ENCODE data around the gene LRP1B.

The LRP1B gene

GRCh38 chr2:140786585-140786984 is 1344.2 kb downstream of the LRP1B start:
- H3K4me3 ChIP-seq (ENCODE audit: low read depth, low read length): no peak overlapping the region
- no peak for DNase-seq (ENCODE audit: low read depth)

- no peak for DNase-seq (ENCODE audit: low read depth)
Measured at GRCh38 chr2:140775411-140775810, 1355.4 kb downstream of the LRP1B start.

GRCh38 chr2:140770645-140771044 is 1360.2 kb downstream of the LRP1B start:
- no peak for DNase-seq (ENCODE audit: low read depth)
- no peak overlapping the region for H3K4me3 ChIP-seq (ENCODE audit: low read depth, low read length)

More at GRCh38 chr2:140775411-140775810, 1355.4 kb downstream of the LRP1B start:
- no peak overlapping the region for H3K4me3 ChIP-seq (ENCODE audit: low read depth, low read length)

DNA sequence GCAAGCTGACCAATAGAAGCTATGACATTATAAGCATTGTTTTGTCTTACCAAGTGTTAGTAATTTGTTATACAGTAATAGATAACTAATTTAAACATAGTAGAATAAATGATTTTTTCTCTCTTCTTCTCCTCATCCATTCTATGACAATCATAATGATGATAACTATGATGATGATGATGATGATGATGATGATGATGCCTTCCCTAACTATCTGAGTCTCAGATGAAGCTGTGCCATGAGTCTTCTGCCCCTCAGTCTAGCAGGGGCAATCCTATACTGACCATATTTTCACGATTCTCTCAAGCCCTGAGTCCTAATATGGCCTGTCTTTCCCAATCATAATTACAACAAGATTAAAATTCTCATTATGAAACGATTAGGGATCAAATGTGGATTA is 1369.0 kb downstream of the LRP1B start:
- no peak for DNase-seq (ENCODE audit: low read depth)

DNA sequence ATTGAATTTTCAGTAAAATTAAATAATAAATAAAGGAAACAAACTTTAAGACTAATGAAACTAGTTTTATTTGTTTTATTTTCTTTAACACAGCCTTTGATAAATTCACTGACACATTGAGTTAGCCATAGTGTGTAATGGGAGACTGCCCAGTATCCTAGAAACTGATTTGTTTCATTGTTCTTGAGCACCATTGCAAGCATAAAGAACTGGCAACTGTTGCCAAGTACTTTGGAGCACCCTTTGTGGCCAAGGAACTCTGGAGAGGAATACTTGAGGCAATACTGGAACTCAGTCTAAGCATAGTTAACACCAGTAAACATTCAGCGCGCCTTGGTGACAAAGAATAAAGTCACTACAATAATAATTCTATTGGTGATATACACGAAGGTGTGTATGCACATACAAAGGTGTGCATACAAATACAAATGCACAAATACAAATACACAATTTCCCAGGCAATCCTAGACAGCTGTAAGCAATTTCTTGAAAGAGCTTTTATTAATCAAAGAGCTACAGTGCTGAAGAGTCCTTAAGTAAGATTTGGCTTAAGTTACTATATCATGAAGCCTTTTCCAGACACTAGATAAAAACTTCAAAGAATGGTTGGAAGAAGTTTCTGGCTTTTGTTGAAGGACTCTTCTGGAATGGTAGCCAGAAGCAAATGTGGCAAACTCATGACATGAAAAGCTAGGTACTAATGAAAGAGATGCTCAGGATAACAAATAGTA is 1371.2 kb downstream of the LRP1B start:
- no peak for DNase-seq (ENCODE audit: low read depth)
- H3K4me3 ChIP-seq (ENCODE audit: low read depth, low read length): no peak overlapping the region

More for the DNA sequence above, 1369.0 kb downstream of the LRP1B start:
- H3K4me3 ChIP-seq (ENCODE audit: low read depth, low read length): no peak overlapping the region

DNA sequence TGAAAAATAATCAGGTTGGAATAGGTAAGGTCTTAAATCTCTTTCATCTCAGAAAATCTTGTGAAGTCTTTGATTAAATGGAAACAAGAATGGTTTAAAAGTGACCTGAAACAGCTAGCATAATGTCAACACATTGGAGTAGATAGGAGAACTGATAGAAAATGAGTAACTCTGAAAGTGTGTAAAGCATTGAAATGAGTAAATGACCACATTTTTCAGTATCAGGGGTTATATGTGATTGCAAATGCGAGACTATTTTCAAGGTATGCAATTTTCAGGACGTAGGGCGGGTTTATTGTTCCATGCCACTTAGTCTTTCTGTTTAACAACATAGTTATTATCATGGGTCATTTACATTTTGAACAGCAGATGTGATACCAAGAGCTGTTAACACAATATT is 1383.2 kb downstream of the LRP1B start:
- H3K4me3 ChIP-seq (ENCODE audit: low read depth, low read length): no peak overlapping the region
- no peak for DNase-seq (ENCODE audit: low read depth)

DNA sequence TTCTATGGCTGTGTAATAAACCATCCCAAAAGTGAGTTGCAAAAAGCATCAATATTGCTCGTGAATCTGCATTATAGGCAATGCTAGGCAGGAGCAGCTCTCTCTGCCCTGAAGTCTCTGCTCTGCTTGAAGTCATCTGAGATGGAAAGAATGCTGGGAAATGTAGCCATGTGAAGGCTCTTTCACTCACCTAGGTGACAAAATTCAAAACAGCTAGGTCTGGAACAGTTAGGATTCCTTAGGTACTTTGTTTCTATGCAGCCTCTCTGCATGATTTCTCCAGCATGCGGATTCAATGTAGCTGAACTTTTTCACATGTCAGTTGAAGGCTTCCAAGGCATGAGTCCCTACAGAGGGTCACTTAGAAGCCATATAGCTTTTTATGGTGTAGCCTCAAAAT is 1383.7 kb downstream of the LRP1B start:
- DNase-seq (ENCODE audit: low read depth): no peak

DNA sequence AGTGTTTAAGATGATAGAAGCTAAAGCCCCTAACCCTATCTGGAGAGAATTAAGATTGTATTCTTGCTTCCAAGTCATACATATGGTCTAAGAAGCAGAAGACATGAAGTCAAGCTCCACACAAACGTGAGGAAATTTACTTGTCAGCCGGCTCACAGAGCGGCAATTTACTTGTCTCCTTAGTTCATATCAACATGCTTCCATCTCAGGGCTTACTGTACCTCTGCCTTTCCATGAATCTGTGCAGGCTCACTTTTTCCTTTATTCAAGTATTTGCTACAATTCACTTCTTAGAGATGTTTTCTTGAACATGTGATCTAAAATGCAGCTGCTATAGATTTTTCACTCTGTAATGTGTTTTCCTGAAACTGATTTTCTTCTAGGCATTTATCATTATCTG is 1386.4 kb downstream of the LRP1B start:
- H3K4me3 ChIP-seq (ENCODE audit: low read depth, low read length): no peak overlapping the region
- no peak for DNase-seq (ENCODE audit: low read depth)

More for the DNA sequence above, 1383.7 kb downstream of the LRP1B start:
- no peak overlapping the region for H3K4me3 ChIP-seq (ENCODE audit: low read depth, low read length)

DNA sequence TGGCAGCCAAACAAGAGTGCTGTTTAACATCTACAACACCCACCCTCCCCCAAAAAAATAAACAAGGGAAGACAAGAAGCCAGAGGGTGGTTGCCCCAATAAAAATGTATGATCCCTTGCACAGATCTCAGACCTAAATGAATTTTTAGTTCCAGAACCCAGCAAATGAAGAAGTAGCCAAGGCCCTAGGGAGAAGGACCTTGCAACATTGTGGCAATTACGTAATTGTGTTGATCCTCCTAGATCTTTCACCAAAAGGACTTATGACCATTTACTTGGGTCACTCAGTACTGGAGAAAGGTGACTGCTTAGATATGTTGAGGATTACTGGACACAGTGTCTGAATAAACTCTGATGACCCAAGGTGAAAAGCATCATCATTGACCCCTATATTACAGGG is 1393.8 kb downstream of the LRP1B start:
- DNase-seq (ENCODE audit: low read depth): no peak
- H3K4me3 ChIP-seq (ENCODE audit: low read depth, low read length): no peak overlapping the region

DNA sequence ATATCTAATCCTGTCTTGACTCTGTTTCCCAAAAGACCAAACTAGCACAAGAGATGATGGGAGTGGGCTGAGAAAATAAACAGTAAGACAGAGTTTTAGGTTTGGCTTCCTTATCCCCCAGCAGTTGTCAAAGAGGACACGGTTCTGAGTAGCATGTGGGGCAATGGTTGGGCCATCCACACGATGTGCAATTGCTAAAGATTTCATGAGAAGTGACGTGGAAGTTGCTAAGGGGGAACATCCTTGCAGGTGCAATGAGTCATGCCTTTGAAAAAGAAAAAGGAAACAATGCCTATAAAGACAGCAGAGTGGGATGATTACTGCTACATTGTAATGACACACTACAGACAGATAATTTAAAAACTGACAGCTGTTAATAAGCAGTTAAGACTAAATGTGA is 1395.8 kb downstream of the LRP1B start:
- peak; percentile 4 for DNase-seq (ENCODE audit: low read depth)

GRCh38 chr2:140718999-140719398 is 1411.8 kb downstream of the LRP1B start:
- no peak for DNase-seq (ENCODE audit: low read depth)
- no peak overlapping the region for H3K4me3 ChIP-seq (ENCODE audit: low read depth, low read length)

More for the DNA sequence above, 1395.8 kb downstream of the LRP1B start:
- no peak overlapping the region for H3K4me3 ChIP-seq (ENCODE audit: low read depth, low read length)

DNA sequence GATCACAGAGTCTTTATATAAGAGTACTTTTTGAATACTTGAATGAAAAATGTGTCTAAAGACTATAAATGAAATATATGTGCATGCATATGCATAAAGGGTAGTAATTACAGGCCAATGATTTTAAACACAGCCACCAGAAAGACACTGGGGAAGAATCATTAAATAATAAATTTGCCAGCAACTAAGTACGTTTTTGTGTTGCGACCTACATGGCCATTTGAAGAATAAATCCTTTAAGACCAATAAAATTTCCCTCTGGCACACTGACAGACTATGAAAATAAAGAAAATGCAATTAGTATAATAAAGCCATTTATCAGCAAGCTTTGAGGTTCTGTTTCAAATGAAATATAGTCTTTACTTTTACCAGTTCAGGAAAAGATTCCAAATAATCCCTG is 1413.3 kb downstream of the LRP1B start:
- H3K4me3 ChIP-seq (ENCODE audit: low read depth, low read length): no peak overlapping the region
- DNase-seq (ENCODE audit: low read depth): no peak

GRCh38 chr2:140714586-140714985 is 1416.2 kb downstream of the LRP1B start:
- H3K4me3 ChIP-seq (ENCODE audit: low read depth, low read length): no peak overlapping the region
- DNase-seq (ENCODE audit: low read depth): peak; percentile 25

- no peak for DNase-seq (ENCODE audit: low read depth)
- H3K4me3 ChIP-seq (ENCODE audit: low read depth, low read length): no peak overlapping the region
Measured at GRCh38 chr2:140711867-140712266, 1418.9 kb downstream of the LRP1B start.

GRCh38 chr2:140701726-140702125 is 1429.1 kb downstream of the LRP1B start:
- H3K4me3 ChIP-seq (ENCODE audit: low read depth, low read length): no peak overlapping the region
- DNase-seq (ENCODE audit: low read depth): no peak

- H3K4me3 ChIP-seq (ENCODE audit: low read depth, low read length): no peak overlapping the region
- no peak for DNase-seq (ENCODE audit: low read depth)
Measured at GRCh38 chr2:140698636-140699035, 1432.2 kb downstream of the LRP1B start.

DNA sequence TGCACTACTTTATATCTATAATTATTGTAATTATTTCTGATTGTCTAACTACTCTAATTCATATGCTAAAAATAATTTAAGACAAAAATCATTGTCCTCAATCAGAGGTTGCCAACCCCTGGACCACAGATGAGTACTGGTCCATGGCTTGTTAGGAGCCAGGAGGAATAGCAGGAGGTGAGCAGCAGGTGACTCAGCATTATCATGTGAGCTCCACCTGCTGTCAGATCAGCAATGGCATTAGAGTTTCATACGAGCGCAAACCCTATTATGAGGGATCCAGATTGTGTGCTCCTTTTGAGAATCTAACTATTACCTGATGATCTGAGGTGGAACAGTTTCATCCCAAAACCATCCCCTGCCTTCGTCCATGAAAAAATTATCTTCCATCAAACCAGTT is 1434.4 kb downstream of the LRP1B start:
- DNase-seq (ENCODE audit: low read depth): no peak
- H3K4me3 ChIP-seq (ENCODE audit: low read depth, low read length): no peak overlapping the region

GRCh38 chr2:140695155-140695554 is 1435.7 kb downstream of the LRP1B start:
- peak; percentile 88 for DNase-seq (ENCODE audit: low read depth)
- H3K4me3 ChIP-seq (ENCODE audit: low read depth, low read length): no peak overlapping the region

GRCh38 chr2:140687825-140688224 is 1443.0 kb downstream of the LRP1B start:
- no peak overlapping the region for H3K4me3 ChIP-seq (ENCODE audit: low read depth, low read length)
- no peak for DNase-seq (ENCODE audit: low read depth)

- DNase-seq (ENCODE audit: low read depth): no peak
- no peak overlapping the region for H3K4me3 ChIP-seq (ENCODE audit: low read depth, low read length)
Measured at GRCh38 chr2:140683658-140684057, 1447.2 kb downstream of the LRP1B start.

- no peak for DNase-seq (ENCODE audit: low read depth)
- H3K4me3 ChIP-seq (ENCODE audit: low read depth, low read length): no peak overlapping the region
Measured at GRCh38 chr2:140680862-140681261, 1450.0 kb downstream of the LRP1B start.

- DNase-seq (ENCODE audit: low read depth): no peak
- no peak overlapping the region for H3K4me3 ChIP-seq (ENCODE audit: low read depth, low read length)
Measured at GRCh38 chr2:140679752-140680151, 1451.1 kb downstream of the LRP1B start.
